H1 (cell line): ENCODE data around the gene NR1H2. TPM values are rescaled to one million over a fixed set of nuclear protein-coding genes. Genes with fewer than 3 reads are reported as not detected.

Source experiments
- CTCF ChIA-PET: fragments of 300-600 bp; sonication (Branson Sonifier 250); formaldehyde crosslinking; loops from one replicate; lab custom pipeline; 2021; ENCODE audit not compliant: partially characterized antibody; lab: Charles Lee
- POLR2A ChIA-PET: fragments of 300-600 bp; sonication (Branson Sonifier 250); formaldehyde crosslinking; loops from one replicate; lab custom pipeline; 2021; ENCODE audit warnings: inconsistent platforms; ENCODE audit not compliant: partially characterized antibody; lab: Charles Lee
- DNase-seq, 2 experiments: peaks; one replicate each; pipeline versions ENCODE4 v3.0.0 to v3.0.0-alpha.2; 2010 to 2022; ENCODE audit warnings: low spot score in 2 of 2, low read depth in 1 of 2, mixed read lengths in 1 of 2
- FAIRE-seq: peaks from 2 replicates; lab custom pipeline; 2011; peaks lifted over from hg19 to GRCh38; lab: Jason Lieb, UNC
- H2AFZ ChIP-seq: 2 replicates; pipeline ENCODE4 v1.8.1; 2012; ENCODE audit warnings: low read length, inconsistent platforms
- H2AK5ac ChIP-seq: 2 replicates; pipeline ENCODE4 v1.6.1; 2013; ENCODE audit warnings: low read depth, low read length
- H2BK120ac ChIP-seq: replicated peaks from 2 replicates; pipeline ENCODE3; 2013; ENCODE audit warnings: low read depth, low read length, inconsistent platforms
- H2BK12ac ChIP-seq: 2 replicates; pipeline ENCODE4 v1.6.1; 2013; ENCODE audit warnings: low read depth, low read length
- H2BK15ac ChIP-seq: 2 replicates; pipeline ENCODE4 v1.6.1; 2013; ENCODE audit warnings: low read length
- H2BK20ac ChIP-seq: 2 replicates; pipeline ENCODE4 v1.6.1; 2013; ENCODE audit warnings: low read length
- H2BK5ac ChIP-seq: 2 replicates; pipeline ENCODE4 v1.6.1; 2013; ENCODE audit warnings: low read depth, low read length
- H3K14ac ChIP-seq: 2 replicates; pipeline ENCODE4 v1.6.1; 2013; ENCODE audit warnings: inconsistent platforms; ENCODE audit not compliant: insufficient read length
- H3K18ac ChIP-seq: 2 replicates; pipeline ENCODE4 v1.6.1; 2013; ENCODE audit warnings: low read length; ENCODE audit errors: extremely low read depth
- H3K23ac ChIP-seq: 2 replicates; pipeline ENCODE4 v1.6.1; 2013; ENCODE audit warnings: inconsistent platforms; ENCODE audit not compliant: insufficient read length
- H3K23me2 ChIP-seq: 2 replicates; pipeline ENCODE4 v1.6.1; 2013; ENCODE audit warnings: low read depth, low read length
- H3K27ac ChIP-seq: 2 replicates; pipeline ENCODE4 v1.6.1; 2011; ENCODE audit warnings: low read depth, low read length, inconsistent platforms
- H3K27me3 ChIP-seq, 4 experiments: replicated peaks in 1 of 4; 1 replicate in 1 of 4; 2 replicates in 3 of 4; pipeline versions ENCODE4 v1.6.1 to v1.8.1; 2011 to 2013; ENCODE audit warnings: low read length in 3 of 4, mild to moderate bottlenecking in 3 of 4, inconsistent platforms in 2 of 4, mixed read lengths in 2 of 4, moderate library complexity in 1 of 4; ENCODE audit not compliant: control insufficient read depth in 3 of 4, insufficient read depth in 3 of 4; ENCODE audit errors: extremely low read depth in 1 of 4
- H3K36me3 ChIP-seq, 4 experiments: 2 replicates each; pipeline versions ENCODE4 v1.6.1 to v1.8.1; 2011 to 2013; ENCODE audit warnings: mild to moderate bottlenecking in 4 of 4, low read length in 3 of 4, moderate library complexity in 2 of 4, control low read depth in 1 of 4, inconsistent platforms in 1 of 4; ENCODE audit not compliant: insufficient read depth in 4 of 4, control insufficient read depth in 2 of 4
- H3K4ac ChIP-seq: replicated peaks from 2 replicates; pipeline ENCODE3; 2013; ENCODE audit warnings: low read length, low read depth, mixed read lengths, inconsistent platforms; ENCODE audit not compliant: insufficient read length
- H3K4me1 ChIP-seq, 4 experiments: replicated peaks in 1 of 4; 1 replicate in 1 of 4; 2 replicates in 3 of 4; pipeline versions ENCODE4 v1.6.1 to v1.8.1; 2011 to 2013; ENCODE audit warnings: low read length in 3 of 4, inconsistent platforms in 2 of 4, mixed read lengths in 1 of 4; ENCODE audit not compliant: insufficient read depth in 4 of 4, control insufficient read depth in 3 of 4
- H3K4me2 ChIP-seq, 2 experiments: 2 replicates each; pipeline versions ENCODE4 v1.6.1 to v1.8.1; 2011 to 2013; ENCODE audit warnings: low read depth in 2 of 2, low read length in 2 of 2, control low read depth in 1 of 2, inconsistent platforms in 1 of 2, mild to moderate bottlenecking in 1 of 2; ENCODE audit not compliant: insufficient read depth in 1 of 2
- H3K4me3 ChIP-seq, 4 experiments: fragments of 200-600, 300-600 bp in 1 of 4; sonication (generic), shearing (Covaris generic), sonication (Bioruptor Twin) in 1 of 4; 2 replicates each; pipeline versions ENCODE4 v1.5.1 to v1.8.1; 2011 to 2016; ENCODE audit warnings: low read length in 4 of 4, low read depth in 3 of 4, control low read depth in 2 of 4, inconsistent platforms in 2 of 4, mild to moderate bottlenecking in 2 of 4, mixed read lengths in 1 of 4, moderate library complexity in 1 of 4; ENCODE audit not compliant: insufficient read depth in 2 of 4; ENCODE audit errors: extremely low read depth in 1 of 4
- H3K56ac ChIP-seq: replicated peaks from 2 replicates; pipeline ENCODE3; 2013; ENCODE audit warnings: low read depth, mild to moderate bottlenecking, mixed read lengths, low read length, inconsistent platforms; ENCODE audit not compliant: insufficient read length
- H3K79me1 ChIP-seq: 2 replicates; pipeline ENCODE4 v1.6.1; 2013; ENCODE audit warnings: low read depth, low read length, control low read depth
- H3K79me2 ChIP-seq, 2 experiments: 2 replicates each; pipeline versions ENCODE4 v1.6.1 to v1.8.1; 2012 to 2013; ENCODE audit warnings: low read length in 2 of 2, mild to moderate bottlenecking in 2 of 2, inconsistent platforms in 1 of 2; ENCODE audit not compliant: insufficient read depth in 2 of 2, control insufficient read depth in 1 of 2
- H3K9ac ChIP-seq, 4 experiments: replicated peaks in 1 of 4; 1 replicate in 1 of 4; 2 replicates in 3 of 4; pipeline versions ENCODE4 v1.6.1 to v1.8.1; 2011 to 2013; ENCODE audit warnings: low read depth in 3 of 4, low read length in 3 of 4, control low read depth in 2 of 4, mild to moderate bottlenecking in 2 of 4, moderate library complexity in 2 of 4, inconsistent platforms in 1 of 4; ENCODE audit errors: extremely low read depth in 1 of 4
- H3K9me3 ChIP-seq, 2 experiments: 2 replicates each; pipeline versions ENCODE4 v1.6.1 to v1.8.1; 2012 to 2013; ENCODE audit warnings: mild to moderate bottlenecking in 2 of 2, moderate library complexity in 2 of 2, control low read depth in 1 of 2, inconsistent platforms in 1 of 2, low read depth in 1 of 2, low read length in 1 of 2, mixed read lengths in 1 of 2; ENCODE audit not compliant: insufficient read depth in 2 of 2
- H4K20me1 ChIP-seq, 2 experiments: replicated peaks in 1 of 2; 2 replicates each; pipeline versions ENCODE3 to v1.8.1; 2011 to 2013; ENCODE audit warnings: inconsistent platforms in 2 of 2, low read length in 2 of 2, mild to moderate bottlenecking in 1 of 2; ENCODE audit not compliant: insufficient read depth in 2 of 2, control insufficient read depth in 1 of 2
- H4K5ac ChIP-seq: 2 replicates; pipeline ENCODE4 v1.6.1; 2013; ENCODE audit warnings: low read length, low read depth, mixed read lengths, inconsistent platforms; ENCODE audit not compliant: insufficient read length
- H4K8ac ChIP-seq: 2 replicates; pipeline ENCODE4 v1.8.0; 2013; ENCODE audit warnings: mild to moderate bottlenecking, moderate library complexity, low read length, inconsistent platforms; ENCODE audit not compliant: insufficient read depth; ENCODE audit errors: extremely low read depth
- H4K91ac ChIP-seq: replicated peaks from 2 replicates; pipeline ENCODE3; 2013; ENCODE audit warnings: low read length, mixed read lengths, inconsistent platforms; ENCODE audit not compliant: insufficient read length
- ATF3 ChIP-seq: IDR thresholded peaks from 2 replicates; pipeline ENCODE4 v1.6.1; 2011; ENCODE audit warnings: low read depth, mild to moderate bottlenecking, low read length; ENCODE audit not compliant: insufficient read depth
- CTCF ChIP-seq, 3 experiments: IDR thresholded peaks; 1 replicate in 2 of 3; 2 replicates in 1 of 3; pipeline versions ENCODE4 v1.5.1 to v1.6.1; 2011; ENCODE audit warnings: low read length in 3 of 3, mild to moderate bottlenecking in 3 of 3, inconsistent platforms in 2 of 3, low read depth in 1 of 3, moderate library complexity in 1 of 3; ENCODE audit not compliant: insufficient read depth in 1 of 3; ENCODE audit errors: control extremely low read depth in 1 of 3
- KDM5A ChIP-seq: fragments of 200-600 bp; IDR thresholded peaks from 2 replicates; pipeline ENCODE4 v1.7.1; 2012; ENCODE audit warnings: mild to moderate bottlenecking, low read length, inconsistent platforms, mixed read lengths
- TAF7 ChIP-seq: optimal IDR thresholded peaks from 2 replicates; pipeline ENCODE3; 2011; ENCODE audit warnings: low read depth, mild to moderate bottlenecking, inconsistent platforms, low read length, moderate library complexity, borderline replicate concordance
- WGBS, 2 experiments: shearing (Covaris generic) in 1 of 2; methylation state at CpG; one replicate each; pipeline versions ENCODE4 v1.1.6 to v1.1.7; 2013 to 2015; ENCODE audit warnings: low lambda C conversion rate in 2 of 2, mixed read lengths in 2 of 2, inconsistent platforms in 1 of 2, low coverage in 1 of 2, missing lambda C conversion rate in 1 of 2; ENCODE audit not compliant: insufficient replicate concordance in 2 of 2, insufficient coverage in 1 of 2, insufficient read length in 1 of 2; ENCODE audit errors: extremely low coverage in 1 of 2, missing lambda C conversion rate in 1 of 2; 5-methylcytosine and 5-hydroxymethylcytosine counted together
- polyA plus RNA-seq, 7 experiments: library from polyadenylated mRNA; depleted of rRNA in 3 of 7; stranded (reverse) in 5 of 7; unstranded in 2 of 7; fragments of >200 nt in 5 of 7; fragments of 200-250 nt in 2 of 7; gene quantifications; 1 replicate in 5 of 7; 2 replicates in 1 of 7; 4 replicates in 1 of 7; pipeline versions ENCODE4 v1.2.1 to v1.2.3, GENCODE V29; 2011 to 2013; ENCODE audit warnings: missing spikeins in 2 of 7, mixed read lengths in 2 of 7
- total RNA-seq: library from RNA; stranded (reverse); fragmentation: NEBNext Ultra II Directional; extraction: Animal tissue kit (Norgen Biotek cat#: 25700); gene quantifications from 2 replicates; pipeline ENCODE4 v1.2.1, GENCODE V29; 2021

Gene NR1H2
- total and polyA plus RNA-seq, 2 of the 8 experiments (the other 6 are each of a cell fraction or from before 2014, with no cell fraction given) = 40.3 to 47.5 TPM

- Histone ChIP-seq H3K4me1 (peaks cover 0 to 5% (median 1%) of the 10 kb centered on the region in 4 experiments; a peak in 5 of 7 replicates), H3K4ac (no peak overlapping the region), H3K27me3 (no peaks in the 10 kb centered on the region), H3K4me3 (no peak overlapping the region), H2BK20ac (no peak overlapping the region), H3K4me2 (no peak overlapping the region), H3K9me3 (no peaks in the 10 kb centered on the region), H3K14ac (no peak overlapping the region), H2BK5ac (no peak overlapping the region), H3K18ac (no peak overlapping the region), H4K8ac (no peak overlapping the region), H3K79me1 (no peaks in the 10 kb centered on the region; the same call in 1 of the 2 replicates), H2AFZ (no peak overlapping the region), H3K56ac (no peak overlapping the region), H2AK5ac (no peak overlapping the region), H3K36me3 (peaks cover 12 to 43% (median 33%) of the 10 kb centered on the region in 4 experiments), H4K20me1 (peaks cover 5 to 6% of the 10 kb centered on the region in 2 experiments), H2BK120ac (no peak overlapping the region), H2BK12ac (no peak overlapping the region), H2BK15ac (no peak overlapping the region), H4K91ac (no peak overlapping the region), H3K9ac (no peak overlapping the region), H3K23me2 (peaks cover 3% of the 10 kb centered on the region; the same call in 1 of the 2 replicates), H3K27ac (no peak overlapping the region), H3K23ac (no peak overlapping the region), H3K79me2 (peaks cover 0 to 2% of the 10 kb centered on the region in 2 experiments; a peak in 2 of 4 replicates), H4K5ac (no peak overlapping the region)
- POLR2A ChIA-PET = no interaction called here
- CTCF ChIA-PET = interaction anchor here (1.0 to 3.3 kb wide), 2 partner anchors 11 to 37 kb away, joined by 3 to 11 read pairs; no protein-coding TSS in a partner anchor
- 91% methylated on average over 11 of the region's 11 CpGs; no CpG with 5 or more reads in 1 of the 2 experiments for WGBS, 2 experiments
- FAIRE-seq (no peak), DNase-seq (no peak)
- peak in 1 of 3 experiments; percentile 20; a peak in 1 of 4 replicates for TF ChIP-seq CTCF (IDR thresholded peaks at IDR 0.05; ENCODE audit: control extremely low read depth in 1 of 3, insufficient read depth in 1 of 3, low read depth in 1 of 3, low read length in 3 of 3)
- no peak for TF ChIP-seq KDM5A
- TF ChIP-seq ATF3 = no peak
- TF ChIP-seq TAF7 = no peak
These were observed 3.3 kb downstream of the NR1H2 start for GRCh38 chr19:50379602-50380001.
